HG03565 (cell line): ENCODE measurements around the gene NUB1.
A peak's percentile ranks its signal among the peaks of the same experiment; 100 is the strongest.

Experiments used
- ATAC-seq: cut with Tn5 transposase; IDR thresholded peaks from one replicate; pipeline ENCODE4 v1.9.1; 2021; ENCODE audit warnings: mild to moderate bottlenecking, moderate library complexity; ENCODE audit not compliant: unreplicated experiment

NUB1 gene

DNA sequence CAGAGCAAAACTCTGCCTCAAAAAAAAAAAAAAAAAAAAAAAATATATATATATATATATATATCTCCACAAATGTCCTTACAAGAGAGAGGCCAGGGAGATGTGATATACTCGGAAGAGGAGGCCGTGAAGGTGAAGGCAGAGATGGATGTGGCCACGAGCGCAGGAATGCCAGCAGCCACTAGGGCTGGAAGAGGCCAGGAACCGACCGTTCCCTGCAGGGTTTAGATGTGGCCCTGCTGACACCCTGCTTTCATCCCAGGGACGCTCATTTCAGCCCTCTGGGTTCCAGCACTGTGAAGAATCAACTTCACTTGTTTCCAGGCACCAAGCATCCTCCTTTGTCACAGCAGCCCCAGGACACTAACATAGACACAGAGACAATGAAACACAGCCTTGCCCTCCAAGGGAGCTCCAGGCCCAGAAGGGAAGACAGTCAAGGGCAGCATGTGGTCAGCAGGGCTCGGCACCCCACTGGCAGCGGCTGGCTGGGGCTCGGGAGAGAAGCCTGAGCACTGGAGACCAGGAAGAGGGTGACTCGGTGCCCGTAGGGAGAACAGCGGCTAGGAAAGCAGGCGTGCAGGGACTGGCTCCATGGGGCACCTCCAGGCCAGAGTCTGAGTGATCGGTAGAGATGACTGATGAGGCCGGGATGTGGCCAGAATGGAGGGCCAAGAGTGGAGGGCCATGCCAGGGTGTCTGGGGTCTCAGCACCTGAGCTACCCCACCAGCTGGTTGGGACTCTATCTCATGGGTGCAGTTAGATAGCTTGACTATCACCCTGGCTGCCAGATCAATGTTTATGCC lies 60.6 kb downstream of the NUB1 start:
- ATAC-seq: no peak

DNA sequence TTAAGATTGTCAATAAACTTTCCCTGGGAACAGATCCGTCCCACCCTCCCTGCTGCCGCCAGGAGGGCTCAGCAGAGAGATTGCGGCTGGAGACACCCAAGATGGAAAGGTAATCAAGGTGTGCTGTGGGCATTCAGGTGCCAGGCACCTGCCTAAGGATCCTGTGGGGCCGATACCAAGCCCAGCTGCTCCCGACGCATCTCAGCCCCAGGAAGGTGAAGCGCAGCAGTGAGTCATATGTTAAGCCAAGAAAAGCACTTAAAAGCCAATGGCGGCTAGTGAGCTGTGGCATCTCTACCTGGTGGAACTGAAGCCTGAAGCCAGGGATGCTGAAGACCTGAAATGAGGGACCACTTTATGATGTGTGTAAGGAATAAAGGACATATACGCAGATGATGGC lies 62.2 kb downstream of the NUB1 start:
- no peak for ATAC-seq

DNA sequence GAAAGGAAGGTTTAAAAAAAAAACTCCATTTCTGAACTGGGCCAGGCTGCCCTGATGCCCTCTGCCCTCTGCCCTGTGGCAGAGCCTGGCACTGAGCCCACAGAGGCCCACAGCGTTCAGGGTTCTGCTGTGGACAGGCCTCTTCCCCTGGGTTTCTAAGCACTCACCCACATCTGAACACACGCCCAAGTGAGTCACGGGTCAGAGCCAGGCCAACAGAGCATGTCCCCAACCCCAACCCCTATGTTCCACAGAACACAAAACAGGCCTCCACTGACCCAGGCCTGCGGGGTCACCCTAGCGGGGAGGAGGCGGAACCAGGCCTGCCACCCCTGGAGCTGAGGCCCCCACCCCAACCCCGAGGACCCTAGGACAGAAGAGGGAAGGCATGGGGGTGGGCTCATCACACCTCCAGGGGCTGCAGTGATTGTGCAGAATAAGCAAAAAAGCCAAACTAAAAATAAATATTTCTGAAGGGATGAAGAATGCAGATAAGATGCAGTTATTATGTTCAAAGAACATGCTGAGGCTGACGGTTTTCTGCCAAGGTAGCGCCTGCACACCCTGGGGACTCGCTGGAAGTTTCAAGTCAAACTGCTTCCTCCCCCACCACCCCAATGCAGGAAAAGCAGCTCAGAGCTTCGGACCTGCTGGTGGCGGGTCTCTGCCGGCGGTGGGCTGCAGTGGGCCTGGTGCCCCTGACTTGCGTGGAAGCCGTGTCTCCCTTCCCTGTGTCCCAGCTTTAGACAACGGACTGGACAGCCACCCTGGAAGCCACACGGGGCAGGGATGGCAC lies 62.8 kb downstream of the NUB1 start:
- no peak for ATAC-seq

DNA sequence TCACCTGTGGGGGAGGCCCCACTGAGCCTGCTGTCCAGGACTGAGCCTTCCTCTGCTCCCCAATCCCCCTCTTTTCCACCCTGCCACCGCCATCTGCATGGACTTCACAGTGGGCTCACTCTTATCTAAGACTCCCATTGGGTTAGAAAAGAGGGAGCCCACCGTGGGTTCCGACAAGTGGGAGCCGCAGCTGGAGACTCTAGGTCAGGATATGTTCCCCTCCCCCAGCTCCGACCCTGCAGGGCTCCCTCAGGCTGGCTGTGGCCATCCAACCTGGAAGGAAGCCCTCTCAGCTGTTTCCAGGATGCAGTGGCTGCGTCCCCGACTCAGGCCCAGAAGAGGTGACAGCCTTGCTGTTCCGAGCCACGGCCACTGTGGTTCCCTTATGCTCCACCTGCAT lies 63.4 kb downstream of the NUB1 start:
- ATAC-seq: no peak

DNA sequence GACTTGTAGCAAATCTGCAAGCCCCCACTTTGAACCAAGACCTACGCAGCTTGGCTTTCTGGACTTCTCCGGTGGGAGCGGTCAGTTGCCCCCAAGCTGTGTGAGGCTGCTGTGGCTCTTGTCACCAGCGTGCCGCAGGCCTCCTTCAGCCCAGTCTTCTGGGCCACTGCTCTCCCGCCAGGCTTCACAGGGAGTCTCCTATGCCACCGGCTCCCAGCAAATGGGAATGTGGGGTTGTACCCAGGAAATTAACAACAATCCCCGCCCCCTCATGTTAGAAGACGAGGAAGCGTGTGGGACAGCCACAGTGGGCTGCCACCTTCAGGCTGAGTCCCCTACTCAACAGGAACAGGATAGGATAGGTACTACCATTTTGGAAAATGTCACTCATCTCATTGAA lies 64.0 kb downstream of the NUB1 start:
- ATAC-seq: no peak

DNA sequence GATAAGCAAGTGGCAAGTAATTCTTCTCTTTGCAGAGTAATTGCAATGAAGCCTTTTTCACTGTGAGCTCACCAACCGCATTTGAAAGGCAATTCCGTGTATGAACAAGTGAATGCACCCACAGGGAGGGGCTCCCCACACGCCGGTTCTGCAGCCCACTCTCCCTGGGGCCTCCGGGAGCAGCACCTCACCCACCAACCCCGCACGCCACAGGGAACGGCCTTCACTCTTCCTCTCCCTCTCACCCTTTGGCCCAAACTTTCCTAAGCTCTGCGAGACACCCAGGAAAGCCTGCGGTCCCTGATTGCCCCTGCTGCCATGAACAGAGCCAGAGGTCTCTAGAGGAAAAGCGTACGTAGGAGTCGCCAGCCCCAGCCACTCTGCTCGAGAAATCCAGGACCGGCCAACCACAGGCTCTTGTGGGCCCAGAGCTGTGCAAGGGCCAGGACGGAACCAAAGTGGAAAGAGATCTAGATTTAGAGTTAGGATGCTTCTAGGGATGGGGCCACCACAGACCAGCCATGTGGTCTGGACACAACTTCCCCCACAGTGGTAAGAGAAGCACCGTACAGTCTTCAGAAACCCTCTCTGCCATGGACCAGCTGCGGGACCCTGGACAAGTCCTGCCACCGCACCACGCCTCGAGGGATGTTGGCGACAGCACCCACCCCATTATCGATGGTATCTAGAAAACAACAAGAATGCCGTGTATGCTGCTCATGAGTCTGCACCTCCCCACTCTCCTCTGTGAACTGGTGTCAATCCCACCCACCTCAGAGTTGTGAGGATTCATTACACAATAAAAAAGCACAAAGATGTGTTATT lies 64.7 kb downstream of the NUB1 start:
- ATAC-seq: no peak

DNA sequence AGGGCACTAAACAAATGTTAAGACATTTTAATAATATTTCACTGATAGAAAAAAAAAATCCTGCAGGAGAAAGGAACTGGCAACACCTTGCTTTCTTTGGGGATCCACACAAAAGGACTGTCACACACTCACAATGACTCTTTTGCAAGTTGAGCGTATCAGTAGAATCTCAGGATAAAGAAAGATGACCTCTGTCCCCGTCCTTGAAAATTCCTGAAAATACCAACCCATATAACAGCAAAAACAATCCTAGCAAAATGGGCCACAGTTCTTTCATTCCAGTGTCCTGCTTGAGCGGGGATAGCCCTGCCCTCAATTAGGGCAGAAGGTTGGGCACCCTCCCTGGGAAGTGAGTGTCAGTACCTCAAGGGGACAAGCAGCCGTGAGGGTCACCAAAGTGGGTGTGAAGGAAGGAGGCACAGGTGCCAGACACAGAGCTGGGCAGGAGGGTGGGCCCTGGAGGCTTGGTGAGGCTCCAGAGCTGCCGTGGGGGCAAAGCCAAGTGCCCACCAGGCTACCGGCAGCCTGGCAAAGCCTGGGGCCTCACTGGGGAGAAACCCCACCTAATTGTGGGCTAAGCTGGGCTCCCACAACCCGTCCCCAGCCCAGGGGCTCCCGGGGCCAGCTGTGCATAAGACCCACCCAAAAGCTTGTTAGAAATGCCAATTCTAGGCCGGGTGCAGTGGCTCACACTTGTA lies 65.4 kb downstream of the NUB1 start:
- no peak for ATAC-seq

DNA sequence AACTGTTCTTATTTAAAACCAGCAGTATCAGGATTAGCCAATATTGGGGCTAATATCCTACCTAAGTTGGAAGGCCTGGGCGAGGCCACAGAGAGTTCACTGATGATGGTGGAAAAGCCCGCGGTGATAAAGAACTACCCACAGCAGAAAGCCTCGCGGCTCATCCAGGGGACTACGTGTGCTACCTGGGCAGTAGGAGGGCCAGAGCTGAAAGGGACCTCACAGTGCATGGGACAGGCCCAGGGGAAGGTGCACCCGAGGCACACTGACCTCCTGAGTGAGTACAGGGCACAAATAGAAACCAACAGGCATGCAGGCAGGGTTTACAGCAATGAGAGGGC lies 66.9 kb downstream of the NUB1 start:
- ATAC-seq: no peak

DNA sequence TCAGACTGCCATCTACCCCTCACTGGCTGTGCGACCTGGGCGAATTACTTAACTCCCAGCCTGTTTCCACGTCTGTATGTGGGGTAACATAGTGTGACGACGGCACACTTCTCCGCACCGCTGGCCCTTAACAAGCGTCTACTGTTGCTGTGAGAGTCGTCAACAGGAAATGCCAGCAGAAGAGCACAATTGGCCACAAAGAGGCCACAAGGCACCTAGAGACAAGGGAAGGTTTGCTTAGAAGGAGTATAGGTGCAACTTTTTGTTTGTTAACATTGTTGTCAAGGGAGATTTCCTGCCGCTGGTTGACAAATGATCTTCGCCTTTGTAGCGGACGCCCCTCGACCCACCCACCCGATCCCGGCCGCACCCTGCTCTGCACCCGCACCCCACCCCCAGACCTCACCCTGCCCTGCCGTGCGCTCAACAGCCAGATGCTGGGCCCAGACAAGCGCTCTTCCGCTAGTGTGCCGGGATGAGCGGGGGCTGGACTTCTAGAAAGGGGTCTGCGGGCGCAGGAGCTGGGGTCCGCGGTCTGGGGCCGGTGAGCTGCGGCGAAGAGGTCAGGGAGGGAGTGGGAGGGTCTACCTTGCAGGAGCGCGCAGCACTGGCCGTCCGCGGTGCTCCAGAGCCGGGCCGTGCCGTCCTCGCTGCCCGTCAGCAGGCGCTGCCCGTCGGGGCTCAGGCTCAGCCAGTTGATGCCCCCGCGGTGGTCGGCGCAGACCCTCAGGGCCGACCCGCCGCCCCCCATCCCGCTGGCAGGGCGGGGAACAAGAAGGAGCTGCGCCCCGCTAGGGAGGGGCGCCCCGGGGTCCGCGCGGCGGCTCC lies 67.4 kb downstream of the NUB1 start:
- ATAC-seq: peak; percentile 66

DNA sequence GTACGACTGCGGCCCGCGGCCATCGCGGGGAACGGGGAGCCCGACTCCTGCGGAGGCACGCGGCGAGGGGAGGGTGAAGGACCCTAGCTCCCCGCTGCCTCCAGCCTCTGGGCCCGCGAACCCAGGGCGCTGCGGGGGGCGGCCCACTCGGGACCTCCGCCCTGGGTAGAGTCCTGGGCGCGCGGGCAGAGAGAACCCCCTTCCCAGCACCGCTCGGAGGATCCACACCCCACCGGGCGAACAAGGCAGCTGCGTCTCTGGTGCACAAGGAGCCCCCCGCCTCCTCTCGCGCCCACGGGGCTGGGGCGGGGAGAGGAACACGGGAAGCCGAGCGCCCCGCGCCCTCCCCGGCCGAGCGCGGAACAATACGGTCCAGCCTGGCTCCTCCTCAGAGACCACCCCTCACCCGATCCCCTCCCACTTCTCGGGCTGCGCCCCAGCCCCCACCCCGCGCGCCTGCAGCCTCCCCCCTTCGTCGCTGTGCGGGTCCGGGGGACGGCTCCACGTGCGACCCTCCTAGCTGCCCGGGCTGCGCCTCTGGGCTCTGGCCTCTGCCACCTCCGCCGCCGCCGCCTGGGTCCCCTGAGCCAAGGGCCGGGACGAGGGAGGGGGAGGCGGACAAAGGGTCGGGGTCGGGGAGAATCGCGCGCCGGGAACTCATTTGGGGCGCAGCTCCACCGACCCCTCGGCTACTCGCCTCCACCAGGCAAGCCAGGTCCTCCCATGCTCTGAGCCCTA lies 68.2 kb downstream of the NUB1 start, which contains the start of gene WDR86:
TSS of gene WDR86 (minus strand) at position 372 of the 738 bp plus-strand sequence. CDS start 449 bp downstream, outside the sequence.
- no peak for ATAC-seq

DNA sequence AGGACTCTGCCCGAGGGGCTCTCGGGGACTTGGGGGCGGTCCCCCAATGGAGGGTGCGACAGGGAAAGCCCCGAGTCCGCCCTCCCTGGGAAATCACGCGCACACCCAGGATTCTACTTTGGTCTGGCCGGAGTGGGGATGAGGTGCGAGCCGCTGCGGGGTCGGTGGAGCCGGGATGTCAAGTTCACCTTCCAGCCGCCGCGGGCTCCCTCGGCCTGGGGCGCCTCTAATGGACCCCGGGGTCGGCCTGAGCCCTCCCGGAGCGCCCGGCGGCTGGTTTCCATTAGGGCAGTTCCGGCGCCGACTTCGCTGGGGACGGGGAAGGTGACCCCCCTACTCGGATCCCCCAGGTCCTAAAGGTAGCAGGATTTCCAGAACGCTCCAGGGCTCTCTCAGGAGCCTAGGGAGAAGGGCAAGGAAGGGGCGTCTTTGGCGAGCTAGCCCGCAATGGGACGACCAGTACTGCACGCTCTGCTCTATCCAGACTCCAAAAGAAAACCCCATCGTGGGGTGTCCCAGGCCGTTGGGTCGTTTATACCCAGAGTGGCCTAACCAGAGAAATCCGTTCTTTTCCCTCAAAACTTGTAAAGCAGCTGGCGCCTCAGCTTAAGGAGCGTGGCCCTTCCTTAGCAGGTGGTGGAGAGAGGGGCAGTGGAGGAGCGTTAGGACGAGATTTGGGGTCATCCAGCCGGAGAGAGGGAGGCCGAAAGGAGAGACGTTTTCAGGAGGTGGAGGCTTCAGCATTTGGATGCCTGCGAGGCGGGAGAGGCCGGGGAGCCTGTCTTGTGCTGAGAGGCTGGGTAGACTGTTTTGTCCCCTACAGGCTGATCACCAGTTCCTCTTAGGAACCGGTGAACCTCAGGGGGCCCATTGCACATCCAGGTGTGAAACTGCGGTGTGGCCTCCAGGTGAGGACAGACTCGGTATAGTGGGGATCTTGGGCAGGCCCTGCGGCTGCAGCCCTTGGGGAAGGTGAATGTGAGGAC lies 69.1 kb downstream of the NUB1 start:
- ATAC-seq: no peak

DNA sequence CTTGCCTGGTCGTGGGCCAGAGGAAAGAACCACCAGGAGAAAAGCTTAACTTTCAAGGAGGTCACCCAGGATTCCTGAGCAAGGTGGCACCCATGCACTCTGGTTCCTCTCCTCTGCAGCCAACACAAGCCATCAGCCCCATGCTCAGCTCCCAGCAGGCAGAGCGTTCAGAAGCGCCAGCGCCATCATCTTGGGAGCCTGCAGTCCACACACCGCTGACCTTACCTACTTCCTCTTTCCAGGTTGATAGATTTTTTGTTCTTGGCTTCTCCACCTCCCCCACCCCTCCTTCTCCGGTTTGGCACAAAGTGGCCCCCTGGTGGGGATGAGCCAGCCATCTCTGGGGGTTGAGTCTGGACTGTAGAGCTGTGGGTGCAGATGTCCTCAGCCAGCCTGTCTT lies 69.9 kb downstream of the NUB1 start:
- no peak for ATAC-seq

DNA sequence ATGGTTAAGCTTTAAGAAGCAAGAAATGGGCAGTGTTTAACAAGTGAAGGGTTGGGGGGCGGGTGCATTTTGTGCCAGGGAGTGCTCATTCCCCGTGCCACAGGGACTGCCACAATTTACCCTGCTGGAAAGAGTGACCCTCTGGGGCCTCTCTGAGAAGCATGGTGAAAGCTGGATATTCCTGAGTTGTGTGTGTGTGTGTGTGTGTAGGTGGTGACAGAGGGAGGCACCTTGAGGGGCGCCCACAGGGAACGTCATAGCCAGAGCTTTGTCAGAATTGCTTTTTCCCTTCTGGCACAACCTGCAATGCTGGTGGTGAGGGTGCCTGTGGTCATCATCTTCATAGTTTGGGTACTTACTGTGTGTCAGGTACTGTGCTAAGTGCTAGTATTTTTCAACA lies 70.7 kb downstream of the NUB1 start:
- ATAC-seq: no peak

DNA sequence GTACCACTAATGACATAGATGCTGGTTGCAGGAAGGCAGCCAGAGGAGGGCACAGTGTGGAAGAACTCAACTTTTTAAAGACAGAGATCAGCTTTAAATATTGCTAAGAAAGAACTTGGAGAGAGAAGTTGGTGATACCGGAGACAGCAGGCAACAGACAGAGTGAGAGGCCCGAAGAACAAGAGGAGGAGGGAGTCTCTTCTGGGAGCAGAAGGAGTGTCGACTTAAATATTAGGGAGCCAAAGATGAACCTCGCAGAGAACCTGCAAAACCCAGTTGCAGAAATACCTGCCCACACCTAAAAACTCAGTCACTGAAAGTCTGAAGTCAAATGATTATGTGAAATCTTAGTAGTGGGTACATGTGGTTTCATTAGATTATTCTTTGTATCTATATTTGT lies 71.6 kb downstream of the NUB1 start:
- ATAC-seq: no peak

DNA sequence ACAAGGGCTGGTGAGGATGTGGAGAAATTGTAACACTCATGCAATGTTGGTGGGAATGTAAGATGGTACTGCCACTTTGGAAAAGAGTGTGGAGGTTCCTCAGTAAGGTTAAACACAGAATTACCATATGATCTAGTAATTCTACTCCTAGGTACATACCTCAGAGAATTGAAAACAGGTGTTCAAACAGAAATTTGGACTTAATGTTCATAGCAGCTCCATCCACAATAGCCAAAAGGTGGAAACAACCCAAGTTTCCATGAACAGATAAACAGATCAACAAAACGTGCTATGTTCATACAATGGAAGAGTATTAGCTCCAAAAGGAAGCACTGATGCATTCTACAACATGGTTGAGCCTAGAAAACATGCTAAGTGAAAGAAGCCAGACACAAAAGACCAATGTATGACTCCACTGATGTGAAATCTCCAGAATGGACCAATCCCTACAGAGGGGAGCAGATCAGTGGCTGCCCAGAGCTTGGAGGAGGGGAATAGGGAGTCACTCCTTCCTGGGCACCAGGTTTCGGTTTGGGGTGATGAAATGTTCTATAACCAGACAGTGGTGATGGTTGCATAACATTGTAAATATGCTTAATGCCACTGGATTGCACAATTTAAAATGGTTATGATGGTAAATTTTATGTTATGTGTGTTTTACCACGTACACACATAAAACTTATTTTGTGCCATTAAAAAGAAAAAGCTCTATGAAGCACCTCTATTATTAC lies 73.9 kb downstream of the NUB1 start:
- no peak for ATAC-seq

DNA sequence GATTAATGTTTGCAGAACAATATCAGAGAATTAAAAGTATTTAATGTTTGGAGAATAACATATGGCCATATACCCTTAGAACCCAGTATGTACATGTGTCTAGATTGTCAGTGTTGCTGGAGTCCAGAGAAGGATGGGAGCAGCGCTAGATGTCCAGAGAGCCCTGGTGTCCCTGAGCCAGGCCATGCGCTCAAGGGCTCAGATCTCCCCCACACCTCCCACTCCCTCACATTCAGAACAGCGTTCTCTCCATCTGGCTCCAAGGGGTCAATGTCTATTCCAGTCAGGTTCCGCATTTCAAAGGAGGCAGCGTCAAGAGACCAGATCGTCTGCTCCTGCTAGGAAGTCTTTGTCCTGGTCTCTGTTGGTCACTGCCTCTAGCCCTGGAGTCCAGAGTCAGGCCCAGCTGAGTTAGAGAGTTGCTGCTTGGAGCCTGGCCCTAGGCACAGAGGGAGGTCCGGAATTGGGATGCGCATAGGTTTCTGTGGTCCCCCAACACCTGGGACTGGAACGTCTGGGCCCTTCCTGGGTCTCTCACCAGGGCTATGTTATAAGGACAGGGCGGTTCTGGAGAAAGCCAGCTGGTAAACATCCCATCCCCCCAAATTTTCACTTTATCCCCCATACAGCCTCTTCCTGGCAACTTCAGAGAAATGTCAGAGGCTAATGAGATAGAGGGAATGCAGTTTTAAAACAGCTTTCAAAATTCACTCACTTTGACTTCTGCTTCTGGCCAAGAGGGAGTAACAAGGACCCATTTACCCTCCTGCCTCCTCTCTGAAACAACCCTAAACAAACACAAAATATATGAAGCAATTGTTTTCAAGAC lies 74.7 kb downstream of the NUB1 start:
- ATAC-seq: no peak

DNA sequence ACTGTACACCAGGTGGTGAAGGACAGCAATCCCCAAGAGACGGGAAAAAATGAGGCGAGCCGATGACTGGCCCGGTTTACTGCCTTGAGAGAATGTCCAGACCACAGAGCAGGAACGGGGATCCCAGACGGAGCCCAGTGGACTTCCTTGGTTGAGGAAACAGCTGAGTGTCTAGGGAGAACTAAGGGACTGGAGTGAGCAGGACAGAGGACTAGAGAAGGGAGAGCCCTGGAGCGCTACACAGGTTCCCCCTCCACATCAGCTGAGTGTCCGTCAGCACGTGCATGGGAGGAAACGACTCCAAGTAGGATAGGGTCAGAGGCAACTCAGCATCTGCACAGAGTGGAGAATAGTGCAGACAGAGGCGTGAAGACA lies 75.3 kb downstream of the NUB1 start:
- ATAC-seq: no peak
